SH-SY5Y (cell line): ENCODE measurements around the gene HTR6.

Source experiments
- GATA2 ChIP-seq: IDR thresholded peaks from 2 replicates; pipeline ENCODE4 v1.6.1; 2011; ENCODE audit warnings: mild to moderate bottlenecking, low read depth, low read length
- GATA3 ChIP-seq: IDR thresholded peaks from 2 replicates; pipeline ENCODE4 v1.6.1; 2011; ENCODE audit warnings: low read depth, mild to moderate bottlenecking, low read length, moderate library complexity

DNA sequence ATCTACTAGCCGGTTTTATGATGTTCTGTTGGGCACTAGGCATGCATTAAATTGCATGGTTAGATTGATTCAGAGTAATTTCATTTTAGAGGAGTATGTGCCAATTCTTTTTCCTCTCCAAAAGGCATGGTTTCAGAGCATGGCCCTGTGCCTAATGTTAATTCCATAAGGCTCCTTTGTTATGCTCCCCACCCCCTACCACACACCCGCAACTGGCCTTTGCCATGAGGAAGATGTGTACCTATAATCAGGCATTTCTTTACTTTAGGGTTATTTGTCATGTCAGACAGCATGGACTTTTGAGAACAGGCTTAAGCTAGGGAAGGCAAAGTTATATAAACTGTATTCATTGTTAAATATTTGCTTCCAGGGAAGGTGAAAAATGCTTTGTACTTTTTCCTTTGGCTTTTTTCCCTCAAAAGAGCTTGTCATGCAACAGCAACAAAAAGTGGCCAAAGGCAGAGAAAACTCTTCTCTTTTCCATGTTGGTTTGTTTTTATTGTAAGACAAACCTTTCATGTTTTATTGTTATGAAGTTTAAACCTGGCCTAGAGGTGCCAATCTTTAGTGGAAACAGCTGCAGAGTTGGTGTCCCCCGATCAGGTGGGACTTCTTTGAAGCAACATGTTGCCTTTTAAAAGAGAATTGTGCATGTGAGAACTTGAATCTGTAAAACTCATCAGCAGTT is 44.8 kb upstream of the HTR6 start:
- no peak for TF ChIP-seq GATA2
- TF ChIP-seq GATA3 = no peak
